Measurements from ENCODE around the gene OR51M1.
A peak's percentile ranks its signal among the peaks of the same experiment; 100 is the strongest.
"Not testable (repeated sequence)": the region's sequence is repeated elsewhere in the genome, so short reads cannot be mapped to it uniquely, and the experiment has no call there.

OR51M1 gene, protein sequence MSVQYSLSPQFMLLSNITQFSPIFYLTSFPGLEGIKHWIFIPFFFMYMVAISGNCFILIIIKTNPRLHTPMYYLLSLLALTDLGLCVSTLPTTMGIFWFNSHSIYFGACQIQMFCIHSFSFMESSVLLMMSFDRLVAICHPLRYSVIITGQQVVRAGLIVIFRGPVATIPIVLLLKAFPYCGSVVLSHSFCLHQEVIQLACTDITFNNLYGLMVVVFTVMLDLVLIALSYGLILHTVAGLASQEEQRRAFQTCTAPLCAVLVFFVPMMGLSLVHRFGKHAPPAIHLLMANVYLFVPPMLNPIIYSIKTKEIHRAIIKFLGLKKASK

DNA sequence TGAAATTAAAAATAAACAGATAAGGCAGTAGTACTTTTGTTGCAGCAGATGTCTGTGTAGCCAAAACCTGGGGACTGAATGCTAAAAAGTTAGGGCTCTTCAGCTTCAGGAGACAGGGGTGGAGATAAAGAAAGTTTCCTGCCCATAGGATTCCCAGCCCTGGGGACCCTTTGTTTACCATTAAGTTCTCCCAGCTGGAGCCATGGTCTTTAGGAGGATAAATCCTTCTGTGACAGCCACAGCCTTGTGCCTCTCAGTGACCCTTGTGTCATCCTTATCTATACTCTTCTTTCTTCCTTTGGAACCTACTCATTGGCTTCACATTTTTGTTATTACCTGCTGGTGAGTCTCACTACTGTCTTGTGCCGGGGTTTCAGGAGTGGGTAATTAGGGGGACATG is at the start of gene OR51M1:
Gene OR51M1 (plus strand): TSS at position 237 of the 400 bp plus-strand sequence. CDS start 5,587 bp downstream, outside the sequence.
- DNase-seq (ENCODE audit: low read depth) = no peak

DNA sequence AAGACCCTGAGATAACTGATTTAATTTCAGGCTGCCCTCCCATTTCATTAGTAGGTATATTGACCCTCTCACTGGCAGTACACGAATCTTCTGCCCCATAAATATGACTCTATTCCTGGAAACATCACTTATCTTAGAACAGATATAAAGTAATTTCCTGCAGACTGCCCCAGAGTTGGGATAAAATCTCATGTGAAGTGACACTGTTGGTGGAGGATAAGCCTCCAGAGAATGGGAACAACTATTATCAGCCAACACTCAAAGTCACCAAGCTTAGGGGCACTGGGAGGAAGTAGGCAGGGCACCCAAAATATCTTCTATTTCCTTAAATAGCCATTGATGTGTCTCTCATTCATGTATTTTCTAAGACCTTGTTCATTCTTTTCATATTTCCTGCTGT is 48.4 kb upstream of the OR51M1 start:
- DNase-seq (ENCODE audit: low read depth) = no peak

DNA sequence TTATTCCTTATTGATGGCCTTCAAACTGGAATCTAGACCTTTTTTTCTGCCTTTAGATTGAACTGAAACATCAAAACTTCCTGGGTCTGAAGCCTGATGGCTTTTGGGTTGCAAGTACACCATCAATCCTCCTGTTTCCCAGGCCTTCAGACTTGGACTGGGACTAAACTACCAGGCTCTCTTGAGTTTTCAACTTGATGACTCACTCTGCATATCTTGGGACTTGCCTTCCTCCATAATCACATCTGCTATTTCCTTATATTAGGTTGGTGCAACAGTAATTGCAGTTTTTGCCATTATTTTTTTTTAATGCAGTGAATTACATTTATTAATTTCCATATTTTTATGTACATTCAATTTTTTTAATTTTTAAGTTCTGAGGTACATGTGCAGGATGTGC is 47.3 kb upstream of the OR51M1 start:
- peak; percentile 12 for DNase-seq (ENCODE audit: low read depth)

DNA sequence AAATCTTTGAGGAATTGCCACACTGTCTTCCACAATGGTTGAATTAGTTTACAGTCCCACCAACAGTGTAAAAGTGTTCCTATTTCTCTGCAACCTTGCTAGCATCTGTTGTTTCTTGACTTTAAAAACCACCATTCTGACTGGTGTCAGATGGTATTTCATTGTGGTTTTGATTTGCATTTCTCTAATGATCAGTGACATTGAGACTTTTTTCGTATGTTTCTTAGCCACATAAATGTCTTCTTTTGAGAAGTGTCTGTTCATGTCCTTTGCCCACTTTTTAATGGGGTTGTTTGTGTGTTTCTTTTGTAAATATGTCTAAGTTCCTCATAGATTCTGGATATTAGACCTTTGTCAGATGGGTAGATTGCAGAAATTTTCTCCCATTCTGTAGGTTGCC is 46.4 kb upstream of the OR51M1 start:
- not testable (repeated sequence) for DNase-seq (ENCODE audit: low read depth)

DNA sequence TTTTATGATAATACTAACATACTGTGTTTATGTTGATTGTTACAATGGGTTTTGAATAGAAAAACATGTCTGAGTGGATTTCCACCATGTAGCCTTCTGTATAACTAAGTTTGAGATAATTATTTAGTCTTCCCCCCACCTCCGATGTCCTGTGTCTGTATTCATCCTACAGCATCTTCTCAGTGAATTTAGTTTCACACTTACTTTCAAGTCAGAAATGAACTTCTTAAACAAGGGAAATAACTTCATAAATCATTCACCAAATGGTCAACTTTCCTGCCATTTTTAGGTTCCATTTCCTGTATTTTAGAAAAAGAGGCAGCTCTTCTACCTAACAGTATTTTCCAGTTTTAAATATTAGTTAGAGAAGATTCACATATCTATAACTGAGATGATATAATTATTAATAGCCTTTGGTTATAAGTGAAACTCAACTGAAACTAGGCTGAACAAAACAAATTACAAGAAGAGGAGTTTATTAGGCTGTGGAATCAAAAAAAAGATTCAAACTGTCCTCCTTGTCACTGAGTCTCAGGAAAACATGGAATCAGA is 43.8 kb upstream of the OR51M1 start:
- DNase-seq (ENCODE audit: low read depth) = no peak

DNA sequence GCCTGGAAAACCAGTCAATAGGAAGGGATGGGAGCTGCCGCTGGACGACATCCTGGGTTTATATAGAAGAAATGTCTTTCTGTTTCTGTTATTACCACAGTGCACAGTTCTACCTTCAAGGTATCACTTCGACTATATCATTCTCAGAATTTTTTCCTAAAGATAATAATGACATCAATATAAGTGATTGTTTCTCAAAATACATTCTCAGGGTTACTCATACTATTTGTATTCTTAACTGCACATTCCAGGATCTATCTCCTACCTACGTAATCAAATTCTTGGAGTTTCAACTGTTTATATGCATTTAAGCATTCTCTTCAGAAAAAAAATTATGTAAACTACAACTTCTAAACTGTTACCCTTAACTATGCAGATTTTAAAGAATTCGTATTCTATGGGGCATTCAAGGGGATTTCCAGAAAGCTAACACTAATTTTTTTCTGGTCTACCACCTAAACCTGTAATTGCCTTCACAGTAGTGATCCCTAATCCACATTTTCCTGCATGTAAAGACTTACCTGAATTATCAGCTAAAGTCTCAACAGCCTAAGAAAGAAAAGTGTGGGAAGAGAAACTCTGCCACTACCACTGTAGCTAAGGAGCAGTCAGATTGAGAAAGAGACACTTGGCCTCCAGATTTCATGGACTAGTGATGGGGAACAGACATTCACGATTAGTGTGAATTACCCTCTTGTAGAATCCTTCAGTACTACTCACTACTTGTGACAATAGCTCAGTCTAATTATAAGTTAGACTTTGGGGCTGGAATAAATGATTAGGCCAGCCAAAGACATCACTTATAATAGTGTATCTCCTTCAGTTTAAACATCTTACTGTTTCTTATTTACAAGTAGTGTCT is 39.9 kb upstream of the OR51M1 start, which contains the start of gene OR51B5:
Gene OR51B5 (minus strand): TSS at position 51 of the 862 bp plus-strand sequence. CDS start 0 bp downstream, at position 51.
- no peak for DNase-seq (ENCODE audit: low read depth)

DNA sequence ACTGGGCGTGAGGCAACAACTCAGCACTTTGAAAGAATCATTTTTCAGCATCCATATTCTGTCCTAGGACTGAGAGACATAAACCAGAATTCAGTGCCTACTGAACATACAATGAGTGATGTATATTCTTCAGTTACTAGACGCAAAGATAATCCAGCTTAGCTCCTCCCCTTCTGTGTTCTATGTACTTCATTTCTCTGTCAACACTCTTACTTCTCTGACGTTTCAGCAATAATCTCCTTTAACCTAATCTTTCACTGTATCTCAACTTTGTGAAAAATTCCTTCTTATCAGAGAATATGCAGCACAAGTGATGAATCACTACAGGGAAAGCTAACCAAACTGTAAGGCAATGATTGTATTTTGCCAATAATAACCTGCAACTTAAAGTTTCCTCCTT is 37.8 kb upstream of the OR51M1 start:
- no peak for DNase-seq (ENCODE audit: low read depth)

DNA sequence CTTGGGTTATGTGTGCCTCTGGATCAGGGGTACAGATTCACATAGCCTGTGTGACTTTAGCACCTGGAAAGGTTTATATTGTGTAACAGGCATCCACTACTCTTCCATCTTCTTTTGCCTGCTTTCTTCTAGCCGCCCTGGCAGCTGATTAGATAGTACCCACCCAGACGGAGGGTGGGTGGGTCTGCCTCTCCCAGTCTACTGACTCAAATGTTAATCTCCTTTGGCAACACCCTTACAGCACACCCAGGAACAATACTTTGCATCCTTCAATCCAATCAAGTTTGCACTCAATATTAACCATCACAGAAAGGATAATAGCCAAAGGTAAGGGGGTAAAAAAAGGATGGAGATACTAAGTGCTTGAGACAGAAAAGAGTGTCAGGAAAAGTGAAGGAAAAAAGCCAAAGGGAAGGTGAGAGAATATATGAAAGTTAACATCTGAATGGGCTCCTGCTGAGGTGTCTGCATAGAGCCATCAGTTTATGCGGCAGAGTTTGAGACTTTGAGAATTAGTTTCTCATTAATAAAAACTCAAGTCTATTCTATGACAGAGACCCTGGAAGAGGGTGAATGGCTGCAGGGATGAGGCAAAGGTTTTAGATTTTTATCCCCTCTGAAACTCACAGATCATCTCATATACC is 34.9 kb upstream of the OR51M1 start:
- no peak for DNase-seq (ENCODE audit: low read depth)

DNA sequence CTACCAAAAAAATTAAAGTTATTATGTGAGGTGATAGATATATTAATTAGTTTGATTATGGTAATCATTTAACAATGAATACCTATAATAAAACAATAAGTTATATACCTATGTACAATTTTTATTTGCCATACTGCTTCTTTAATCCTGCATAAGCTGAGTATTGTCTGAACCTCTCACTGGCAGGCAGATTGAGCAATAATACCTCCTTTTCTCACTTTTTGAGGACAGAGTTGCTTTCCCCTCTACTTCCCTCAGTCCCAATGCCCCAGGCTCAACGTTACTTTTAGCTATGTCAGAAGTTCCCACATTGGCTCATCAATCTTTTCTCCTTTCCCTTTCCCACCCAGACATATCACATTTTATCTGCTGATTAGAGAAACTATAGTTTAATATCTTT is 34.1 kb upstream of the OR51M1 start:
- DNase-seq (ENCODE audit: low read depth) = no peak

DNA sequence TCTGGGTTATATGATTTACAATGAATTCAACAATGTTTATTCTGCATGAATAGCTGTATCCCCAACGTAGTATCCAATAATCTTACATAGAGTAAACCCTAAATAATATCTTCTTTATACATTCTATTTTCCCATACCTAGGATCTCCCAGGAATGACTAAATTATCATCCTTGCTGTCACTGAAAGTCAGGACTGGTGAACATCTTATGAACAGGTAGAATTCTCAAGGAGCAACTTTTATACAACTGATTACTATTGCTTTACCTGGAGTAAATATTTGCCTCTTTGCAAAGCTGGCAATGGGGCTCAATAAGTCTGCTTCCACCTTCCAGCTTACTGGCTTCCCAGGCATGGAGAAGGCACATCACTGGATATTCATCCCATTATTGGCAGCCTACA is 32.4 kb upstream of the OR51M1 start, which contains the start of gene OR51B6:
Gene OR51B6 (plus strand): TSS at position 301 of the 400 bp plus-strand sequence. CDS start 0 bp downstream, at position 301.
- no peak for DNase-seq (ENCODE audit: low read depth)

DNA sequence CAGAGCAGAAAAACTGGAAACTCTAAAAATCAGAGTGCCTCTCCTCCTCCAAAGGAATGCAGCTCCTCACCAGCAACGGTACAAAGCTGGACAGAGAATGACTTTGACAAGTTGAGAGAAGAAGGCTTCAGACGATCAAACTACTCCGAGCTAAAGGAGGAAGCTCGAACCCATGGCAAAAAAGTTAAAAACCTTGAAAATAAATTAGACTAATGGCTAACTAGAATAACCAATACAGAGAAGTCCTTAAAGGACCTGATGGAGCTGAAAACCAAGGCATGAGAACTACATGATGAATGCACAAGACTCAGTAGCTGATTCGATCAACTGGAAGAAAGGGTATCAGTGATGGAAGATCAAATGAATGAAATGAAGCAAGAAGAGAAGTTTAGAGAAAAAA is 27.6 kb upstream of the OR51M1 start:
- DNase-seq (ENCODE audit: low read depth) = not testable (repeated sequence)

DNA sequence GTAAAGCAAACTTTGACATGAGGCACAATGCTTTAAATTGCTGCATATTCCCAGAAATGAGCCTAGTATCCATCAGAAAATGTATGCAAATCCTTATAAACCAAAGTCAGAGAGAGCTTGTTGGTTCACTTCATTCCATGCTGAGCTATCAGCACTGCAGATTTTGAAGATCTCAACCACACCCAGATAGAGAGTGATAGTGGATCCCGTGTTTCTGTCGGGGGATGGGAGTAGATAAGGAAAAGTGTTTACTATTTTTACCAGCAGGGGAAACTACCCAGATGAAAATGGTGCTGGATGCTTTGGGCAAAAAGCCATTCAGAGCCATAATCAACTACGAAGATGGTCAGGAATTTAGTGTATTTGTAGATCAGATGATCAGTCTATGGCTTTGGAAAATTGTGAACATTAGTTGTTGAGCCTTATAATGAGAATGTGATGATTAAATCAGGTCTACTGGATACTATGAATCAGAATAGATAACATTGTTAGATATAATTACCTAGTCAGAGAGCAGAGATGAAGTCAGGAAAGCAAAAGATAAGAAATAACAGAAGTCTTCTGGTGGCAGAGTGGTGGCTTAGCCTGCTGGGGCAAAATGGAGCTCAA is 21.5 kb upstream of the OR51M1 start:
- DNase-seq (ENCODE audit: low read depth) = no peak

DNA sequence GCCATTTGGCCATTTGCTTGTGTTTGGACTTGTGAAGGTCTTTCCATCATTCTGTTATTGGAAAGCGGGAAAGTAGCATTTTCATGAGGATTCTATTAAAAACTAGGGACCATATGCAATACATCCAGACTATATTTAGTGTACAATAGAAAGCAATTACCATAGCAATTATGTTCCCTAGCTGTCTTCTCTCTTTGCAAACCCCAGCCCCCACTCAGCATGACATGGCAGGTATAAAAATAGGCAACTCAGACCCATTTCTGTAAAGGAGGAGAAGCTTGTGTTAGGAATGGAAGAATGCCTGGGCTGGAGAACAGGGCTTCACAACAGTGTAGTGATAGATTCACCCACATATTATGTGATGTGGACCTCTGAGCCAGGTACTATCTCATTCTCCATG is 19.9 kb upstream of the OR51M1 start:
- DNase-seq (ENCODE audit: low read depth) = no peak

DNA sequence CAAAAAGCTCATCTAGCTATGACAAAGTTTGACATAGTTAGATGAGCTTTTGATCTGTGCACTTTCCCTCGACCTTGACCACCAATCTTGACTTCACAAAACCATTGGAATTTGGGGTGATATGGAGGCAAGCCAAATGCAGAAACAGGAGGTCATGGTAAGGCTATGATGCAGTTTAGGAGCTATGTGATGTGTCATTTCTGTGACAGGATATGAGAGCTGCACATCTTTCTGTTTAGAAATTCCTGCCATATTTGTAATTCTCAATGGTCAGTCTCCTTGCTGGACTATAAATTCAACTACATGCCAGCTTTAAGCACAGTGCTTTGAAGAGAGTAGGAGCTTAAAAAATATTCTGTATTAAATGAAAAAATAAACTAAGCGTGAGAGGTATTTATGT is 19.4 kb upstream of the OR51M1 start:
- peak; percentile 46 for DNase-seq (ENCODE audit: low read depth)

DNA sequence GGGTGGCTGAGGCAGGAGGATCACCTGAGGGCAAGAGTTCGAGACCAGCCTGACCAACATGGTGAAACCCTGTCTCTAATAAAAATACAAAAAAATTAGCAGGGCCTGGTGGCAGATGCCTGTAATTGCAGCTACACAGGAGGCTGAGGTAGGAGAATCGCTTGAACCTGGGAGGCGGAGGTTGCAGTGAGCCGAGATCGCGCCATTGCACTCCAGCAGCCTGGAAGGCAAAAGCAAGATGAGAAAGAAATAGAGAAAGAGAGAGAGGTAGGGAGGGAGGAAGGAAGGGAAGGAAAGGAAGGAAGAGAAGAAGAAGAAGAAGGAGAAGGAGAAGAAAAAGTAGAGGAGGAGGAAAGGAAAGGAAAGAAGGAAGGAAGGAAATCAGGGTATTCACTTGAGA is 17.2 kb upstream of the OR51M1 start:
- not testable (repeated sequence) for DNase-seq (ENCODE audit: low read depth)

DNA sequence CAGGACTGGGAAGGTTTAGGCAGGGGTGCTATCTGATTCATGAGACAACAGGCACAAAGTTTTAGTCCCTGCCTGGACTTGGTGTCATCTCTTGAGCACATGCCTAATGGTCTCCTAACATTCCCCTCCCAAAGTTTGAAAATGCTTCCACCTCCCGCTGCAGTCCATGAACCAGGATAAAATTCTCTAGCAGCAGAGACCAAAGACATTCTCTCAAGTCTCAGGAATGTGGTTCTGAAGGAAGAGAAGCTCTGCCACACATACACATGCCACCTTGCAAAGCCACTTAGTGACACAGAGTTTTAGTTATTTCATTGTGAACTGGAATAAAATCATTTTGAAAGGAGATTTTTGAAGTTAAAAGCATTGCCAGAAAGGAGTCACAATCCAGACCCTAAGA is 16.8 kb upstream of the OR51M1 start:
- no peak for DNase-seq (ENCODE audit: low read depth)

DNA sequence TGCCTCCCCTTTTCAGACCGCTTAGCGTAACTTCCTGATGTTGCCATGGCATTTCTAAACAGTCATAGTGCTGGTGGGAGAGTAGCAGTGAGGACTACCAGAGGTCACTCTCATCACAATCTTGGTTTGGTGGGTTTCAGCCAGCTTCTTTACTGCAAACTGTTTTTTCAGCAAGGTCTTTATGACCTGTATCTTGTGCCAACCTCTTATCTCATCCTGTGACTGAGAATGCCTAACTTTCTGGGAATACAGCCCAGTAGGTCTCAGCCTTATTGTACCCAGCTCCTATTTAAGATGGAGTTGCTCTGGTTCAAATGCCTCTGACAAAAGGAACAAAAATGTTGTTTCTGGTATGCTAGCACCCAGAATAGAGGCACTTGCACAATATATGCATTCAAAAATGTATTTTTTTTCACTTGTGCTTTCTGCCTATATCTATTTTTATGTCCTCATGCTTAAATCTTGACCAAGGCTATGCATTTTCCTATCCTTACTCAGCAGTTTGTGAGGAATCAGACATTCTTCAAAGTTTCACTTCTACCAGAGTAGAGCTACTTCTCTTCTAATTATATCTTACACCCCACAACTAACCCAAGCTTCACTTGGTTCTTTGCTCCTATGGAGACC is 16.1 kb upstream of the OR51M1 start:
- peak; percentile 29 for DNase-seq (ENCODE audit: low read depth)

DNA sequence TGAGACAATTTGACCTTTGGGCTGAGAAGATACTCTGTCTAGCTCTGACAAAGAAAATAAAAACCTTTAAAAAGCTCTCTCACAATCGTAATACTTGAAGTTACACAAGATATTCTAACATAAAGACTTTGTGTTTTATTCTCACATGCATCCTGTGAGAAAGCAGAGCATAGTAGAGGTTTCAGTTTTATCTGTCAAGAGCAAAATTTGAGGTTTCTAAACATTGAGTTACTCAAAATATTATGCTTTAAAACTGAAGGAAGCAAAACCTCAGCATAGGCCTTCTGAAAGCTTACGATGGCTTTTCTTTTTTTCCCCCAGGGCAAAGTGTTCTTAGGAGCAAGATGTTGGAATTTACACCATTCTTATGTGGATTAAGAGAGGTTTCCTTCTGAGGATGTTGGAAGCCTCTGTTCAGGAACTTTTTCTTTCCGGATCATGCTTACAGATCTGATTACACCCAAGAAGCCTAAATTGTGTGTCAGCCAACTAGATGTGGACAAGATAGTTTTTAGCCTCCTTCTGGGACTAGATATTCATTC is 15.0 kb upstream of the OR51M1 start:
- DNase-seq (ENCODE audit: low read depth) = no peak

DNA sequence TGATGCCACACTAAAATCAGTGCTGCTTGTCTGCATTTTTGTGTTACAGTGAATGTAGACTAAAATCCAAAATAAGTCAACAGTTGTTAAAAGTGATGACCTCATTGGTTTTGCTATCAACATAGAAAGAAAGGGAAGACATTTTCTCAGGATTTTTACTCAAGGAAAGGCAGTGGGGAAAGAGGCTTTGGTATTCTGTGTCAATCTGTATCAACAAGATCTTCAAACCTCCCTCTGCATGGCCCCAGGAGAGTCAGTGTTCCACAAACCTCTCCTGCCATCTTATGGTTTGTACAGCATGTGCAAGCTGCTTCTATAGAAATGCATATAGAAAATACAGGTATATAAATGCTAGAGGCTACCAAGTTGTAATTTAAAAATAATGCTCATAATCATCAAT is 13.8 kb upstream of the OR51M1 start:
- DNase-seq (ENCODE audit: low read depth) = peak; percentile 34

DNA sequence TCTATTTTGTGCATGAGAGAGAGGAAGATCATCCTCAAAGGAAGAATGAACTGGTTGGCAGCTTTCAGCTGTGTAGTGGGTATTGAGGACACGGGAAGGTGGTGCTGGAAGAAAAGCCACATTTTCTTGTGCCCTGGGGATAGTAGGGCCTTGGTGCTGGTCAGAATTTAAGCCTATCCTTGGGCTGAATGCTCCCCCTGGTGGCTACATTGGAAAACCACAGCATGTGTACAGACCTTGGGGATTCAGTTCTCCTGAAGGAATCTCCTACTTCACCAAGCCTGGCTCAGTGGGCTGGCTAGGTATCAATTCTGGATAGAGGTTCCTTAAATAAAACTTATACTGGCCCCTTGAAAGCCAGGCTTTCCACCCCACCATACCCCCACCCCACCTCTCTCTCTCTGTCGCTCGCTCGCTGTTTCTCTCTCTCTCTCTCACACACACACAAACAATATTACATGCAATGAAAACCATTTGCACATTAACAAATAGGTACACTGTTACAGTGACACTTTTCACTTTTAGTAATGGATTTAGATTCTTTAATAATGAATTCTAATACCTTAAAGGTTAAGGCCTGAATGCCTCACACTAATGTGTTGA is 2.8 kb upstream of the OR51M1 start:
- DNase-seq (ENCODE audit: low read depth) = peak; percentile 46

DNA sequence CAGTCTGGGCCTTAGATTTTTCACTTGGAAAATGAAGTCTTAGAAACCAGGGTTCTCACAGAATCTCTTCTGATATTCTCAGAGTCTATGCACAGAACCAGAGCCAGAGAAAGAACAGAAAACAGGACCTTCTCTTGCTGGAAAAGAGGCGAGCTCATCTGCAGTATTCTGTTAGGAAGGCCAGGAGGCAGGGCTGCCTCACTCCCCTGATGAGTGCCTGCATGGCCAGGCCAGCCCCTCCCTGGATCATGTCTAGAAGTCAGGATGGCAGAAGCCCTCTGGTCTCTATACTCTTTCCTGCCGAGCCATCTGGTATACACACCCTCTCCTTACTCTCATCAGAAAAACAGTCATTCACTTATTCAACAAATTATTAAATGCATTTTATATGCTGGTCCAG is 723 bp downstream of the OR51M1 start:
- no peak for DNase-seq (ENCODE audit: low read depth)

Measured in GM04504 (cell line).